Psoas muscle (tissue), 8 donors: ENCODE results near the gene TAX1BP1. TPM values are rescaled to one million over a fixed set of nuclear protein-coding genes. Genes with fewer than 3 reads are reported as not detected.

Source experiments
- ATAC-seq, 4 donors: fragments of 200-7000 bp; cut with Tn5 transposase; one replicate each; pipeline ENCODE4 v1.9.1; 2020; ENCODE audit warnings: moderate library complexity in 3 of 4, mild to moderate bottlenecking in 2 of 4
- DNase-seq, 2 donors: peaks; one replicate each; pipeline ENCODE4 v3.0.0-alpha.2; 2020
- H3K27ac ChIP-seq: fragments of 200-600 bp; one replicate; pipeline ENCODE4 v1.8.0; 2022
- H3K27me3 ChIP-seq, 3 donors: fragments of 200-600 bp in 1 of 3; one replicate each; pipeline versions ENCODE4 v1.6.1 to v1.8.0; 2013 to 2022; ENCODE audit warnings: low read length in 2 of 3, mild to moderate bottlenecking in 2 of 3, moderate library complexity in 1 of 3; ENCODE audit not compliant: insufficient read depth in 3 of 3
- H3K36me3 ChIP-seq, 2 donors: fragments of 200-600 bp in 1 of 2; one replicate each; pipeline versions ENCODE4 v1.6.1 to v1.8.0; 2013 to 2022; ENCODE audit warnings: low read depth in 1 of 2, mild to moderate bottlenecking in 1 of 2, moderate library complexity in 1 of 2; ENCODE audit not compliant: insufficient read depth in 1 of 2
- H3K4me1 ChIP-seq: fragments of 200-600 bp; one replicate; pipeline ENCODE4 v1.8.0; 2022
- H3K4me3 ChIP-seq: fragments of 200-600 bp; one replicate; pipeline ENCODE4 v1.8.0; 2022; ENCODE audit warnings: mild to moderate bottlenecking
- H3K9me3 ChIP-seq: fragments of 200-600 bp; one replicate; pipeline ENCODE4 v1.8.0; 2022
- CTCF ChIP-seq: fragments of 200-600 bp; IDR thresholded peaks from one replicate; pipeline ENCODE4 v1.8.0; 2022; ENCODE audit warnings: antibody characterized with exemption
- WGBS, 3 donors: extraction: QIAGEN DNeasy Blood & Tissue Kit; methylation state at CpG; one replicate each; pipeline versions ENCODE4 v1.1.6 to v1.1.7; 2013; 5-methylcytosine and 5-hydroxymethylcytosine counted together
- intact Hi-C, 2 donors: fragments of 100-400 bp; cut with DNase I; formaldehyde crosslinking; loops; one replicate each; pipeline versions ENCODE4 v1.11.0 to v1.14.2; 2022
- polyA plus RNA-seq, 3 donors: library from polyadenylated mRNA; stranded (reverse); fragments of 200-250 nt; gene quantifications; one replicate each; pipeline ENCODE4 v1.2.3, GENCODE V29; 2013
- total RNA-seq, 4 donors: library from RNA; stranded (reverse); fragmentation: NEBNext Ultra II Directional in 2 of 4; extraction: Animal tissue kit (Norgen Biotek cat#: 25700) in 2 of 4; gene quantifications; one replicate each; pipeline versions ENCODE4 v1.2.1 to v1.2.4, GENCODE V29; 2021 to 2023
- donor health status: healthy with polysubstance abuse.
- donor health status: DM: no; HTN: no; CAD: no; lungs with moderate emphysema.
- donor health status: Bipolar disorder and iron deficiency.
- donor health status: healthy.
- donor health status: DM: yes; HTN: yes; CAD: no.
- donor health status: DM: no; HTN: no; CAD: no.
- donor health status: DM: no; HTN: no; CAD: no.
- donor health status: DM: yes; HTN: yes; CAD: no.

The TAX1BP1 gene
- total and polyA plus RNA-seq, 7 donors = 65.9 to 171 (median 123) TPM

GRCh38 chr7:27784399-27785053, 44.6 kb downstream of the TAX1BP1 start:
- intact Hi-C loops = loop anchor here in 1 of 2 donors (10.0 kb wide), 1 partner anchor 590 kb away; no protein-coding TSS in a partner anchor
- 72 to 76% (median 76%) methylated on average over 6 of the region's 6 CpGs for WGBS, 3 donors

GRCh38 chr7:27788437-27788836, 48.5 kb downstream of the TAX1BP1 start:
- H3K4me3 ChIP-seq = no peak overlapping the region
- TF ChIP-seq CTCF = no peak
- H3K27me3 ChIP-seq = no peaks in the 10 kb centered on the region
- ATAC-seq = no peak
- H3K27ac ChIP-seq = no peak overlapping the region
- intact Hi-C loops = loop anchor here in 1 of 2 donors (10.0 kb wide), 1 partner anchor 594 kb away; no protein-coding TSS in a partner anchor
- DNase-seq = no peak
- H3K9me3 ChIP-seq = no peaks in the 10 kb centered on the region
- H3K4me1 ChIP-seq = peaks cover 2% of the 10 kb centered on the region
- H3K36me3 ChIP-seq = peaks cover 3 to 84% of the 10 kb centered on the region in 2 donors

More at GRCh38 chr7:27784399-27785053, 44.6 kb downstream of the TAX1BP1 start:
- Histone ChIP-seq H3K4me3 (no peak overlapping the region), H3K27me3 (no peaks in the 10 kb centered on the region), H3K4me1 (peaks cover 11% of the 10 kb centered on the region), H3K36me3 (peaks cover 3 to 47% of the 10 kb centered on the region in 2 donors), H3K9me3 (no peaks in the 10 kb centered on the region), H3K27ac (no peak overlapping the region)
- ATAC-seq (peak in 2 of 4 donors; percentile 27 to 50), DNase-seq (no peak)
- TF ChIP-seq CTCF = peak; percentile 45

- intact Hi-C loops = loop anchor here in 1 of 2 donors (5.0 kb wide), 1 partner anchor 119 kb away; no protein-coding TSS in a partner anchor
- Histone ChIP-seq H3K9me3 (no peaks in the 10 kb centered on the region), H3K27me3 (no peaks in the 10 kb centered on the region), H3K4me3 (no peak overlapping the region), H3K27ac (no peak overlapping the region), H3K36me3 (peaks cover 0 to 98% of the 10 kb centered on the region in 2 donors), H3K4me1 (no peaks in the 10 kb centered on the region)
- no peak for DNase-seq
- ATAC-seq = no peak
- no peak for TF ChIP-seq CTCF
- 68 to 86% (median 74%) methylated on average over 1 of the region's 1 CpG for WGBS, 3 donors
These were observed 53.8 kb downstream of the TAX1BP1 start for GRCh38 chr7:27793780-27794179.

- H3K9me3 ChIP-seq = no peaks in the 10 kb centered on the region
- H3K4me1 ChIP-seq = no peaks in the 10 kb centered on the region
- intact Hi-C loops = no loop called here
- DNase-seq = no peak
- no peak overlapping the region for H3K4me3 ChIP-seq
- TF ChIP-seq CTCF = no peak
- 94 to 95% (median 94%) methylated on average over 1 of the region's 1 CpG for WGBS, 3 donors
- ATAC-seq = no peak
- H3K27me3 ChIP-seq = no peaks in the 10 kb centered on the region
- peaks cover 0 to 91% of the 10 kb centered on the region in 2 donors for H3K36me3 ChIP-seq
- no peak overlapping the region for H3K27ac ChIP-seq
These were observed 56.0 kb downstream of the TAX1BP1 start for GRCh38 chr7:27795977-27796376.
